ENCODE results near the gene PDSS2. TPM values are rescaled to one million over a fixed set of nuclear protein-coding genes. Genes with fewer than 3 reads are reported as not detected.
A peak's percentile ranks its signal among the peaks of the same experiment; 100 is the strongest.

Gene PDSS2
- total and polyA plus RNA-seq, 9 of the 15 experiments (the other 6 are each of a cell fraction or from before 2014, with no cell fraction given) = 5.8 to 21.1 (median 12.0) TPM

DNA sequence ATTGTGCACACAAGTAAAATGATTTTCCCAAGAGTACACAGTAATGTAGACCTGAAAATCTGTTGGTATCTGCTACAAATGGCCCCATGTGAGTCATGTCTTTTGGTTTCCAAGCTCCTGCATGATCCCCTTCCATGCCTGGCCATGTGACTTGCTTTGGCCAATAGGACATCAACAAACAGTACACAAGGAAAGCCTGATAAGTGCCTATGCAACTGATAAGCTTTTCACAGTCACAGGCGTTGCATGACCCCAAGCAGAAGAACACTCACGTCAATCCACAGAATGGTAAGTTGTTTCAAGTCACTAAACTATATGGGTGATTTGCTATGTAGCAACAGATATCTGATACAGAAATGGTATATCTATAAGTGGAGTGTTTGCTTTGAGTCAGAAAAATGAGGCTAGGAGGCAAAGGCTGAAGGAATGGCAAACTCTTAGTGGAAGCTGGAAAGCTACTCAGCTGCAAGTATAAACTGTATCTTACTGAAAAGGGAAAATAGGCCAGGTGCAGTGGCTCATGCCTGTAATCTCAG, 184.0 kb downstream of the PDSS2 start (continued):
- TF ChIP-seq KLF1 (tag; IDR thresholded peaks at IDR 0.05) (no peak), SRSF3 (IDR thresholded peaks at IDR 0.05; ENCODE audit: insufficient read depth, low read length) (no peak), NFRKB (IDR thresholded peaks at IDR 0.05; ENCODE audit: low read depth) (no peak), TCF15 (CRISPR knock-in tag; IDR thresholded peaks at IDR 0.05) (no peak), CCAR2 (IDR thresholded peaks at IDR 0.05; ENCODE audit: low read depth, low read length) (no peak), YY1 (IDR thresholded peaks at IDR 0.05; ENCODE audit: borderline replicate concordance in 1 of 3, control insufficient read depth in 1 of 3, extremely low read depth in 1 of 3, insufficient read depth in 3 of 3, insufficient read length in 1 of 3, insufficient replicate concordance in 2 of 3, low read depth in 1 of 3, low read length in 2 of 3) (peak in 1 of 3 experiments; percentile 79), BHLHE40 (IDR thresholded peaks at IDR 0.05; ENCODE audit: low read length) (peak; percentile 70), TAL1 (IDR thresholded peaks at IDR 0.05) (peak; percentile 92), RNF219 (CRISPR knock-in tag; IDR thresholded peaks at IDR 0.05) (no peak), ETS2 (tag; IDR thresholded peaks at IDR 0.05; ENCODE audit: borderline replicate concordance, poor library complexity, severe bottlenecking) (no peak), U2AF1 (optimal IDR thresholded peaks at IDR 0.05; ENCODE audit: low read depth, low read length) (no peak), GTF2E2 (tag; IDR thresholded peaks at IDR 0.05) (no peak), ZBTB2 (IDR thresholded peaks at IDR 0.05) (peak; percentile 41; the same call in 1 of the 2 replicates), MLLT1 (IDR thresholded peaks at IDR 0.05) (peak; percentile 50 to 57; a peak in 2 of 4 replicates), NFE2 (IDR thresholded peaks at IDR 0.05; ENCODE audit: low read depth) (peak; percentile 11), ADNP (tag; IDR thresholded peaks at IDR 0.05) (peak; percentile 75; the same call in 1 of the 2 replicates)
- TF ChIP-seq, protein P1, sequence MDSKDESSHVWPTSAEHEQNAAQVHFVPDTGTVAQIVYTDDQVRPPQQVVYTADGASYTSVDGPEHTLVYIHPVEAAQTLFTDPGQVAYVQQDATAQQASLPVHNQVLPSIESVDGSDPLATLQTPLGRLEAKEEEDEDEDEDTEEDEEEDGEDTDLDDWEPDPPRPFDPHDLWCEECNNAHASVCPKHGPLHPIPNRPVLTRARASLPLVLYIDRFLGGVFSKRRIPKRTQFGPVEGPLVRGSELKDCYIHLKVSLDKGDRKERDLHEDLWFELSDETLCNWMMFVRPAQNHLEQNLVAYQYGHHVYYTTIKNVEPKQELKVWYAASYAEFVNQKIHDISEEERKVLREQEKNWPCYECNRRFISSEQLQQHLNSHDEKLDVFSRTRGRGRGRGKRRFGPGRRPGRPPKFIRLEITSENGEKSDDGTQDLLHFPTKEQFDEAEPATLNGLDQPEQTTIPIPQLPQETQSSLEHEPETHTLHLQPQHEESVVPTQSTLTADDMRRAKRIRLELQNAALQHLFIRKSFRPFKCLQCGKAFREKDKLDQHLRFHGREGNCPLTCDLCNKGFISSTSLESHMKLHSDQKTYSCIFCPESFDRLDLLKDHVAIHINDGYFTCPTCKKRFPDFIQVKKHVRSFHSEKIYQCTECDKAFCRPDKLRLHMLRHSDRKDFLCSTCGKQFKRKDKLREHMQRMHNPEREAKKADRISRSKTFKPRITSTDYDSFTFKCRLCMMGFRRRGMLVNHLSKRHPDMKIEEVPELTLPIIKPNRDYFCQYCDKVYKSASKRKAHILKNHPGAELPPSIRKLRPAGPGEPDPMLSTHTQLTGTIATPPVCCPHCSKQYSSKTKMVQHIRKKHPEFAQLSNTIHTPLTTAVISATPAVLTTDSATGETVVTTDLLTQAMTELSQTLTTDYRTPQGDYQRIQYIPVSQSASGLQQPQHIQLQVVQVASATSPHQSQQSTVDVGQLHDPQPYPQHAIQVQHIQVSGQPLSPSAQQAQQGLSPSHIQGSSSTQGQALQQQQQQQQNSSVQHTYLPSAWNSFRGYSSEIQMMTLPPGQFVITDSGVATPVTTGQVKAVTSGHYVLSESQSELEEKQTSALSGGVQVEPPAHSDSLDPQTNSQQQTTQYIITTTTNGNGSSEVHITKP (IDR thresholded peaks at IDR 0.05; ENCODE audit: partially characterized antibody) = peak; percentile 32
